Stimulated activated CD8-positive, alpha-beta memory T cell treated with anti-CD3 and anti-CD28 coated beads, Interleukin-12 subunit alpha, Interleukin-12 subunit beta, amount 100 ng/mL, for 24 hours (primary cell): ENCODE measurements around the gene TMC6.
"Not testable (repeated sequence)": the region's sequence is repeated elsewhere in the genome, so short reads cannot be mapped to it uniquely, and the experiment has no call there.

Experiments
- DNase-seq: peaks from one replicate; pipeline ENCODE4 v3.0.0-alpha.2; 2020; ENCODE audit errors: extremely low read depth

TMC6 gene

DNA sequence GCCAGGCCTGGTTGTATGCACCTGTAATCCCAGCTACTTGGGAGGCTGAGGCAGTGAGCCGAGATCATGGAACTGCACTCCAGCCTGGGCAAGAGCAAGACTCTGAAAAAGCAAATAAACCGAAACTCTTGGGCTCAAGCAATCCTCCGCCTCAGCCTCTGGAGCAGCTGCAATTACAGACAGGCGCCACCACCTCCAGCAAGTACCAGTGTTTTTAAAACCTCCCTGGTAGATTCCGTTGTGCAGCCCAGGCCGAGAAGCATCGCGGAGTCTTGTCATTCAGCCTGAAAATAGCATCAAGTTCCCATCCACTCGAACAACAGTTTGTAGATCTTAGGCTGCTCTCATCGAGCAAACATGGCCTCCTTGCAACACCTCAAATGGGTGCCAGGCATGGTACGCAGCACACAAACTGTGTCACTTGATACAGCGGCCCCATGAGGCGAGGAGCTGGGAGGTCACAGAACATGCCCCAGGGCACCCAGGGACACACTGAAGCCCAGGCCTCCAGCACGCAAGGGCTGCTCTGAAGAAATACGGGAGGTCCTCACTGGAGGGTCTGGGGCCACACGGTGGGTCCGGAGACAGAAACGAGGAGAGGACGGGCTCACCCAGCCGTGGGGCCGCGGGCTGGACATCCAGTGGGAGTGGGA is 18.1 kb downstream of the TMC6 start:
- no peak for DNase-seq

- no peak for DNase-seq
Observed at GRCh38 chr17:78109489-78109761, 19.1 kb downstream of the TMC6 start.

- no peak for DNase-seq
Observed at GRCh38 chr17:78108726-78109488, 19.6 kb downstream of the TMC6 start.

- DNase-seq = no peak
Observed at GRCh38 chr17:78107976-78108725, 20.4 kb downstream of the TMC6 start.

DNA sequence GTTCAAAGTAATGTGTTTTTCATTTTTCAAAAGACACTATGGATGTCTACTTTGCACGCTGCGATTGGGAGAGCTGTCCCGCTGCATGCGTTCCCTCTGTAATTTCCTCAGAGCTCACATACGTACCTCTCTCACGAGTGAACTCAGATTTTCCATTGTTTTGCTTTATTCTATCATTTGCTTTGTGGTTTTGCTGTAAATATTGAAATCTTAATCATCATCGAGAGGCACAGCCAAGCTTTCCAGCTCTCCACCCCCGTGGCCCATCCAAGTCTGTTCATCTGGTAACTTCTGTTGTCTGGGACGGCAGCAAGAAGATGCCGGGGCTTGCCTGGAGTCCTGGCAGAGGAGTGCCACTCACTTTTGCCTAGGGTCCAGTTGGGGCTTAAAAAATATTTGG is 21.1 kb downstream of the TMC6 start:
- DNase-seq = no peak

DNA sequence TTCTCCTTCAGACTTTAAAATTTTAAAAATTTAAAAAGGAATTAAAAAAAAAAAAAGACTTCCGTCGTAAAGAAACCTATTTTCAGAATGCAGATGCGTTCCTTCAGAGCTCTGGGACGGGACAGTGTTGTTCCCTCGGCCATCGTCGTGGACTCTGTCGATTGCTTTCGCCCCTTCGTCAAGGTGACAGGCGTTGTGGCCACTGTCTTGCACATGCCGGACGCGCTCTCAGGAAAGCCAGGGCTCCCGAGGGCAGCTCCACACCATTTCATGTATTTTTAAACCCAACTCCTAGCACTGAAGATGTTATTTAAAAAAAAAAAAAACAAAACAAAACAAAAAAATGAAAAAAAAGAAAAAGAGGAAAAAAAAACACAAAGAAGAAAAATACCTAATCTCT is 22.3 kb downstream of the TMC6 start:
- DNase-seq = no peak

DNA sequence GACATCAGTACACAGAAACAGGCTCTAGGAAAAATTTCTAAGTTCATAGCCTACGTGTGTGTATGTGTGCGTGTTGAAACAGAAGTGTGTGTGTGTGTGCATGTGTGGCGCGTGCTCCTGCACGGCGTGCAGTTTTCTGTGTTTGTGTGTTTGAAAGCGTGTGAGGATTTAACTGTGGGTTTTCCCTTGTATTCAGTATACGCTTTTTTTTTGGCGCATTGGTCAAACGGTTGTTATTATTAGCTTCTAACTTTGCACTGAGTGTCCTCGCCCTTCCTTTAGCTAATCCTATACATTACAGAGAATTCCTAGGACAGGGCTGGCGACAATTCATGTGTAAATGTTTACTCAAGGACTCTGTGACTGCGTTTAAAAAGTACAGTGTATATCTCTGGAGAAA is 23.0 kb downstream of the TMC6 start:
- no peak for DNase-seq

- DNase-seq = no peak
Observed at GRCh38 chr17:78105101-78105500, 23.5 kb downstream of the TMC6 start.

DNA sequence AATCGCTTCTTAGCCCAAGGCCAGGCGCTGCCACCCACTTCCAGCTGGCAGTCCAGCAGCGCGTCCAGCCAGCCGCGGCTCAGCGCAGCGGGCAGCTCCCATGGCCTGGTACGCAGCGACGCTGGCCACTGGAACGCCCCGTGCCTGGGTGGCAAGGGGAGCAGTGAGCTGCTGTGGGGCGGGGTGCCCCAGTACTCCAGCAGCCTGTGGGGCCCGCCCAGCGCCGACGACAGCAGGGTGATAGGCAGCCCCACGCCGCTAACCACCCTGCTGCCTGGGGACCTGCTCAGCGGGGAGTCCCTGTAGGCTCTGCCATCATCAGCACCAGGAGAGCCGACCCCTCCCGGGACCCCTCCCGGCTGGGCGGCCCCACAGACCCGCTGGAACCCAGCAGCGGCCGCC is 24.0 kb downstream of the TMC6 start:
- no peak for DNase-seq

DNA sequence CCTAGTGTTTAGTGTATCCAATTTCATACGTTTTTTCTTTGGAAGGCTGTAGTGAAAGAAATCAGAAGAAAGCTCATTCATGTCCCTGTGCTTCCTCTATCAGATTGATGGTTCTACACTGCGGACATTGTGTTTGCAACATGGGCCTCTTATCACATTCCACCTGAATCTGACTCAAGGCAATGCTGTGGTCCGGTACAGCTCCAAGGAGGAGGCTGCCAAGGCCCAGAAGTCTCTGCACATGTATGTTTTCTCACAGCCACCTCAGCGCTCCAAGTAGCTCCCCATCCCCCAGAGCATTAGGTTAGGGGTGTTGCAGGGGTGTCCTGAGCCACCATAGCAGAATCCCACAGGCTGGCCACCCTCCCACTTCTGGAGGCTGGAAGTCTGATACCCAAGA is 25.2 kb downstream of the TMC6 start:
- no peak for DNase-seq

DNA sequence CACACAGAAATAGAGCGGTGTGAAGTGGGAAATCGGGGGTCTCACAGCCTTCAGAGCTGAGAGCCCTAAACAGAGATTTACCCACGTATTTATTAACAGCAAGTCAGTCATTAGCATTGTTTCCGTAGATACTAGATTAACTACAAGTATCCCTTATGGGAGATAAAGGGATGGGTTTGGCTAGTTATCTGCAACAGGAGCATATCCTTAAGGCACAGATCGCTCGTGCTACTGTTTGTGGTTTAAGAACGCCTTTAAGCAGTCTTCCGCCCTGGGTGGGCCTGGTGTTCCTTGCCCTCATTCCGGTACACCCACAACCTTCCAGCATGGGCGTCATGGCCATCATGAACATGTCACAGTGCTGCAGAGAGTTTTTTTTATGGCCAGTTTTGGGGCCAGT is 27.0 kb downstream of the TMC6 start:
- no peak for DNase-seq

- no peak for DNase-seq
Observed at GRCh38 chr17:78101112-78101511, 27.4 kb downstream of the TMC6 start.

GRCh38 chr17:78096093-78096492 is 32.5 kb downstream of the TMC6 start:
- DNase-seq = no peak

GRCh38 chr17:78095035-78095434 is 33.5 kb downstream of the TMC6 start:
- DNase-seq = no peak

- no peak for DNase-seq
Observed at GRCh38 chr17:78092794-78093324, 35.7 kb downstream of the TMC6 start.

DNA sequence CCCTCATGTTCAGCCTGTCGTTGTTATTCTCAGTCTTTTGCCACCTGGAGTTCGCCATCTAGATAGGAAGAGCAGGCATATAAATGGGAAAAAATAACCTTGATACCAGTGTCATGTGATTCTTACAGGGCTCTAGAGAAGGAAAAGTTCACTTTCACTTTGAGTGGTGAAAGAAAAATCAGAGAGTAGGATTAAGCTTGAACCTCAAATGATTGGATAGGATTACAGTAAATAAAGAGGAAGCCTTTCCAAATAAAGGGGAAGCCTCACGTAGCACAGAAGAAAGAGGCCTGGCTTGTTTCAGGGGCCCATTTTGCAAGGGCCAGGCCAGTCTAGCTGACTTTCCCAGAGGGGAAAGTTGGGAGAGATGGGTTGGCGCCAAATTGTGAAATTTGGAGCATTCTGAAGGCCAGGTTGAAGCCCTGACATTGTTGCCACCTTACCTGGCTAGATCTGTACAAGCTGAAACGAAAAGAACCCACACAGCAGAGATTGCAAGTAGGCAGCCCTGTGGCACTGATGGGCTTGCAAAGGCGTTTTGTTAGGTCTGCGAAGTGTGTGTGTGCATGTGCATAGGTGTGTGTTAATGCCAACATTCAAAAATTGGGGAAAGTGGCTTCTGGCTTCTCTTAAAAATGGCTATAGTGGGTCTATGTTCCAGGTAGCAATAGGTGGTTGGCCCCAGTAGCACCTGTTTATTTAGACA is 38.8 kb downstream of the TMC6 start:
- DNase-seq = no peak

GRCh38 chr17:78088529-78088928 is 40.0 kb downstream of the TMC6 start:
- no peak for DNase-seq

DNA sequence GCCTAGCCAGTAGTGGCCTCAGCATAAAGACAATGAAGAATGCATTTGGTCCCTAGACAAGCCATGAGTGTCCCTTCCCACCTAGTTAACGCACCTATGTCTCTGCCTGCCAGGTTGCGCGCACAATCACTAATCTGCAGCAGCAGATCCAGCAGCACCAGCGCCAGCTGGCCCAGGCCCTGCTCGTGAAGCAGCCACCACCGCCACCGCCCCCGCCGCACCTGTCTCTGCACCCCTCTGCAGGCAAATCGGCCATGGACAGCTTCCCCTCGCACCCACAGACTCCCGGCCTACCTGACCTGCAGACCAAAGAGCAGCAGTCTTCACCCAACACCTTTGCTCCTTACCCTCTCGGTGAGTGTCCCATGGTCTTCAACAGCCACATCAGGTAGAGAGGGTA is 41.8 kb downstream of the TMC6 start:
- DNase-seq = no peak

- DNase-seq = no peak
Observed at GRCh38 chr17:78082988-78083387, 45.6 kb downstream of the TMC6 start.

DNA sequence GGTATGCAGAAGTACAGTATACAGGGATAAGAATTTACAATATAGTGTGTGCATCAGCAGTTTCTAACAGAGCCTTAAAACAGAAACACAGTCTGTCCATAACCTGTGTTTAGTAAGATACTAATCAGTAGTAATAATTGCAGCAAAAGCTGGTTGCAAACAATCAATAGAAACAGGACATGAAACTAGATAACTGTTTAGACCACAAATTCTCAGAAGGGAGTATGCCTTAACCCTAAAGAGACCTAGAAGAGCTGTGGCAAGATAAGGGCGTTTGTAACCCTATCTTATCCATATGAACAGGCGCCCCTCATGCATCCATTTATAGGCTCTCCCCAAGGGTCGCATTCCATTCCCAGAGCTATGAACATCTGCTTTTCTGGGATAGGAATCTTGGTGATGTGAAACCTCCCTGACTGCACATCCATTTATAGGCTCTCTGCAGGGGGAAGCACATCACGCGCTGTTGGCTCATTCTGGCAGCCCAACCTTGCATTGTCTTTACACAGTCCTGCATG is 46.1 kb downstream of the TMC6 start:
- DNase-seq = not testable (repeated sequence)

- DNase-seq = no peak
Observed at GRCh38 chr17:78081551-78081950, 47.0 kb downstream of the TMC6 start.

DNA sequence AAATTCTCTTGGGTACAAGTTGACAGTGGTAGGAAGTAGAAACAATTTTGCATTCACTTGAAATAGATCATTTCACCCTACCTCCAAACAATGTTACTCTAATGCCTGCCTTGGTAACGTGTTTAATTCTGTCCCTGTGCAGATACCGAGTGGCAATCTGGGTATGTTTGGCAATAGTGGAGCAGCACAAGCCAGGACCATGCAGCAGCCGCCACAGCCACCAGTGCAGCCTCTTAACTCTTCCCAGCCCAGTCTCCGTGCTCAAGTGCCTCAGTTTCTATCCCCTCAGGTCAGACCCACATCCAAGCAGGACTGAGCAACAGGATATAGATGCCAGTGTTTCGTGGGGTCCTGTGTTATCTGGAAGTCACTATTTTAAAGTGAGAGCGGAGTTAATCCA is 49.3 kb downstream of the TMC6 start:
- no peak for DNase-seq
